HFFc6 (cell line): Measurements from ENCODE around the gene MARK4. TPM values are rescaled to one million over a fixed set of nuclear protein-coding genes. Genes with fewer than 3 reads are reported as not detected.

Source experiments
- DNase-seq: peaks from one replicate; pipeline ENCODE4 v3.0.0-alpha.2; 2018
- H3K27ac Mint-ChIP-seq: 2 replicates; pipeline ENCODE4 v1.8.0; 2020; ENCODE audit warnings: mild to moderate bottlenecking, mixed read lengths
- H3K27me3 Mint-ChIP-seq: 2 replicates; pipeline ENCODE4 v1.8.0; 2021; ENCODE audit warnings: mild to moderate bottlenecking, moderate library complexity, mixed read lengths; ENCODE audit not compliant: insufficient read depth
- H3K36me3 Mint-ChIP-seq: 2 replicates; pipeline ENCODE4 v1.8.0; 2021; ENCODE audit warnings: low read depth, mixed read lengths
- H3K4me1 Mint-ChIP-seq: 2 replicates; pipeline ENCODE4 v1.8.0; 2020; ENCODE audit warnings: low read depth, mixed read lengths
- H3K4me3 Mint-ChIP-seq: 2 replicates; pipeline ENCODE4 v1.8.0; 2020; ENCODE audit warnings: mild to moderate bottlenecking, moderate library complexity, mixed read lengths
- H3K9me3 Mint-ChIP-seq: 2 replicates; pipeline ENCODE4 v1.8.0; 2020; ENCODE audit warnings: mild to moderate bottlenecking, mixed read lengths
- CTCF ChIP-seq: fragments of 200-600 bp; sonication (generic); IDR thresholded peaks from 2 replicates; pipeline ENCODE4 v1.5.0; 2021; ENCODE audit warnings: antibody characterized with exemption, mild to moderate bottlenecking
- total RNA-seq, 6 experiments: library from RNA; stranded (reverse); fragmentation: NEBNext Ultra II Directional; extraction: Animal tissue kit (Norgen Biotek cat#: 25700); gene quantifications; 2 replicates in 1 of 6; 3 replicates in 5 of 6; pipeline ENCODE4 v1.2.3, GENCODE V29; 2021

The MARK4 gene
- total RNA-seq, 6 experiments from 2014 or later: 38.9 to 46.0 (median 44.2) TPM

- H3K27ac Mint-ChIP-seq: no peak overlapping the region
These were observed 19.2 kb upstream of the MARK4 start for GRCh38 chr19:45231891-45232290.

GRCh38 chr19:45234089-45234869 lies 16.8 kb upstream of the MARK4 start:
- Mint-ChIP-seq H3K27ac (no peak overlapping the region), H3K4me3 (no peak overlapping the region), H3K27me3 (peaks cover 27% of the 10 kb centered on the region), H3K9me3 (no peaks in the 10 kb centered on the region), H3K36me3 (no peaks in the 10 kb centered on the region), H3K4me1 (peaks cover 10% of the 10 kb centered on the region)
- no peak for DNase-seq
- TF ChIP-seq CTCF: no peak

More at GRCh38 chr19:45231891-45232290, 19.2 kb upstream of the MARK4 start:
- Mint-ChIP-seq H3K4me3 (no peak overlapping the region), H3K27me3 (peaks cover 30% of the 10 kb centered on the region), H3K9me3 (no peaks in the 10 kb centered on the region), H3K36me3 (no peaks in the 10 kb centered on the region), H3K4me1 (peaks cover 10% of the 10 kb centered on the region)
- DNase-seq: peak; percentile 10
- TF ChIP-seq CTCF: no peak

GRCh38 chr19:45235485-45235884 lies 15.6 kb upstream of the MARK4 start:
- H3K36me3 Mint-ChIP-seq: no peaks in the 10 kb centered on the region
- peaks cover 10% of the 10 kb centered on the region for H3K4me1 Mint-ChIP-seq
- H3K4me3 Mint-ChIP-seq: no peak overlapping the region
- no peaks in the 10 kb centered on the region for H3K9me3 Mint-ChIP-seq
- H3K27ac Mint-ChIP-seq: no peak overlapping the region
- no peak for DNase-seq
- TF ChIP-seq CTCF: no peak
- peaks cover 30% of the 10 kb centered on the region for H3K27me3 Mint-ChIP-seq

GRCh38 chr19:45238556-45238955 lies 12.5 kb upstream of the MARK4 start:
- no peak for TF ChIP-seq CTCF
- DNase-seq: no peak
- no peaks in the 10 kb centered on the region for H3K36me3 Mint-ChIP-seq
- no peak overlapping the region for H3K27ac Mint-ChIP-seq
- peaks cover 6% of the 10 kb centered on the region; the same call in 1 of the 2 replicates for H3K4me1 Mint-ChIP-seq
- H3K4me3 Mint-ChIP-seq: no peak overlapping the region
- H3K9me3 Mint-ChIP-seq: no peaks in the 10 kb centered on the region
- H3K27me3 Mint-ChIP-seq: peaks cover 28% of the 10 kb centered on the region

GRCh38 chr19:45243144-45243732 lies 7.8 kb upstream of the MARK4 start:
- no peak for TF ChIP-seq CTCF

More at GRCh38 chr19:45243144-45243732, 7.8 kb upstream of the MARK4 start:
- no peak overlapping the region for H3K27ac Mint-ChIP-seq
- peaks cover 20% of the 10 kb centered on the region for H3K27me3 Mint-ChIP-seq
- DNase-seq: no peak
- no peak overlapping the region for H3K4me3 Mint-ChIP-seq
- H3K9me3 Mint-ChIP-seq: no peaks in the 10 kb centered on the region
- H3K36me3 Mint-ChIP-seq: no peaks in the 10 kb centered on the region
- H3K4me1 Mint-ChIP-seq: peaks cover 11% of the 10 kb centered on the region; the same call in 1 of the 2 replicates
